Subcutaneous adipose tissue (tissue), 4 donors: ENCODE data around the gene SLC25A43. TPM values are rescaled to one million over a fixed set of nuclear protein-coding genes. Genes with fewer than 3 reads are reported as not detected.

Experiments used
- total RNA-seq, 4 donors: library from RNA; depleted of rRNA; stranded (reverse); fragments of >200 nt; gene quantifications; one replicate each; pipeline ENCODE4 v1.1.0, GENCODE V29; 2016
- TF ChIP-seq, protein P1 (sequence below): fragments of 450-650 bp; IDR thresholded peaks from one replicate; pipeline ENCODE4 v1.5.1; 2016; ENCODE audit warnings: low read depth, mild to moderate bottlenecking, control low read depth, antibody characterized with exemption, moderate library complexity

The SLC25A43 gene
- total RNA-seq, 4 donors from 2014 or later = 26.9 to 34.0 (median 28.1) TPM

DNA sequence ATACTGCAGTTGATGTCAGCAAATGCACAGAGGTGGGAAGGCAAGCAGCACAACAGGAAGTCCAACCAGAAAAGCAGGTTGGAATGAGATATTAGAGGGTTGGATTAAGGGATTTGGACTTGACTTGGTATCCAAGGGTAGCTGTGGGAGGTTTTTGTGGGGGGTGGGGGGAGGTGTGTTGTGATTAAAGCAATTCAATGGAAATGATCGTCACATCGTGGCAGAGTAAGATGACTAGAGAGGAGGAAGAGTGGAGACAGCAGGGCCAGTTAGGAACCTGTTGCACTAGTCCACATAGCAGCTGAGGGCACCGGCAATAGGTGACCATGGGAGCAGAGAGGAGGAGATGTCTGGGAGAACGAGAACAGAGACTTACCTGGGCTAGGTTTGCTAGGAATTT is 2.4 kb downstream of the SLC25A43 start:
- TF ChIP-seq, protein P1, sequence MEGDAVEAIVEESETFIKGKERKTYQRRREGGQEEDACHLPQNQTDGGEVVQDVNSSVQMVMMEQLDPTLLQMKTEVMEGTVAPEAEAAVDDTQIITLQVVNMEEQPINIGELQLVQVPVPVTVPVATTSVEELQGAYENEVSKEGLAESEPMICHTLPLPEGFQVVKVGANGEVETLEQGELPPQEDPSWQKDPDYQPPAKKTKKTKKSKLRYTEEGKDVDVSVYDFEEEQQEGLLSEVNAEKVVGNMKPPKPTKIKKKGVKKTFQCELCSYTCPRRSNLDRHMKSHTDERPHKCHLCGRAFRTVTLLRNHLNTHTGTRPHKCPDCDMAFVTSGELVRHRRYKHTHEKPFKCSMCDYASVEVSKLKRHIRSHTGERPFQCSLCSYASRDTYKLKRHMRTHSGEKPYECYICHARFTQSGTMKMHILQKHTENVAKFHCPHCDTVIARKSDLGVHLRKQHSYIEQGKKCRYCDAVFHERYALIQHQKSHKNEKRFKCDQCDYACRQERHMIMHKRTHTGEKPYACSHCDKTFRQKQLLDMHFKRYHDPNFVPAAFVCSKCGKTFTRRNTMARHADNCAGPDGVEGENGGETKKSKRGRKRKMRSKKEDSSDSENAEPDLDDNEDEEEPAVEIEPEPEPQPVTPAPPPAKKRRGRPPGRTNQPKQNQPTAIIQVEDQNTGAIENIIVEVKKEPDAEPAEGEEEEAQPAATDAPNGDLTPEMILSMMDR = no peak

DNA sequence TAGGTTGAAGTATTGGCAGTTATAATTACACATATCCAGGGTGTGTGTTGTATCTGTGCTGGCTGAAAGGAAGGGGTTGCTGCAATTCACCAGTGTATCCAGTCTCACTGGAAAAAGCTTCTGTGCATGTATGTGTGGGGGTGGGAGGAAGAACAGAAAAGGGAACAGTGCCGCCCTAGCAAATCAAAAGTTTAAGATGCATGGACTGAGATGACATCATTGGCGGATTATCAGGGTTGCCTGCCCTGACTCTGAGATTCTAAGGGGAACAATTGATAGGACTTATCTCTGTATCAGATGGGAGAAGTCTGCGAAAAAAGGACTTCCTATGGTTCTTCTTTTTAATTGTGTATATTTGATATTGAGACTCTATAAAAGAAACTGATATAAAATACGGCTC is 3.5 kb downstream of the SLC25A43 start:
- TF ChIP-seq, protein P1 = no peak

DNA sequence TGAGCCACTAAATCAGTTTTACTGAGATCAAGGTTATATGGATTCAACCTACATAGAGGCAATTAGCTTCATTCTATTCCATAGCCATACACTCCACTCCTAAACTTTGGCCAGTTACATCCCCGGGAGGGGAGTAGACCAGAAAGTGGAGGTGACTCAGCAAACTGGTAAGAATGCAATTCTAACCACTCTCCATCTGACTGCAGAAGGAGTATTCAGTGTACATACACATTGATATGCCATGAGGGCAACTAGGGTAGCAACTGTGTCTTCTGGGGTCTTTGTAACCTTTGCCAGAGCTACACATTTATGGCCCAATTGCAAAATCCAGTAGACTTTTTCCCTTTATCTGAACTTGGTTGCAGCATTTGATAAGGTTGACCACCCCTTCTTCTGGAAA is 7.6 kb downstream of the SLC25A43 start:
- TF ChIP-seq, protein P1 = no peak

DNA sequence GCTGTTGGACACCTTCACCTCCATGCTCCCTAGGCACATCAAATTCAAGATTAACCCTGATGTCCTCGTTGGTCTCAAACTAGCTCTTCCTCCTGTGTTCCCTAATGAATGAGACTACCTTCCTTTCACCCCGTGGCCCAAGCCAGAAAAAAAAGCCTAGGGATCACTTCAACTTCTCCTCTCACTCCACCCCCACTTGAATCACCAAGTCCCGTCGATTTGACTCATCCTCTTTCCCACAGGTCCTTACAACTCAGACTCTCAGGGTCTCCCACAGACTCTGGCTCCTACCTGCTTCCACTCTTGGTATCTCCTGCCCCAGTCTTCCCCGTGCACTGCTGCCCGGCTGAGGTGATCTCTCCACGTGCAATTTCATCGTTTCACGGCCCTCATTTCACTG is 8.5 kb downstream of the SLC25A43 start:
- TF ChIP-seq, protein P1 = no peak

DNA sequence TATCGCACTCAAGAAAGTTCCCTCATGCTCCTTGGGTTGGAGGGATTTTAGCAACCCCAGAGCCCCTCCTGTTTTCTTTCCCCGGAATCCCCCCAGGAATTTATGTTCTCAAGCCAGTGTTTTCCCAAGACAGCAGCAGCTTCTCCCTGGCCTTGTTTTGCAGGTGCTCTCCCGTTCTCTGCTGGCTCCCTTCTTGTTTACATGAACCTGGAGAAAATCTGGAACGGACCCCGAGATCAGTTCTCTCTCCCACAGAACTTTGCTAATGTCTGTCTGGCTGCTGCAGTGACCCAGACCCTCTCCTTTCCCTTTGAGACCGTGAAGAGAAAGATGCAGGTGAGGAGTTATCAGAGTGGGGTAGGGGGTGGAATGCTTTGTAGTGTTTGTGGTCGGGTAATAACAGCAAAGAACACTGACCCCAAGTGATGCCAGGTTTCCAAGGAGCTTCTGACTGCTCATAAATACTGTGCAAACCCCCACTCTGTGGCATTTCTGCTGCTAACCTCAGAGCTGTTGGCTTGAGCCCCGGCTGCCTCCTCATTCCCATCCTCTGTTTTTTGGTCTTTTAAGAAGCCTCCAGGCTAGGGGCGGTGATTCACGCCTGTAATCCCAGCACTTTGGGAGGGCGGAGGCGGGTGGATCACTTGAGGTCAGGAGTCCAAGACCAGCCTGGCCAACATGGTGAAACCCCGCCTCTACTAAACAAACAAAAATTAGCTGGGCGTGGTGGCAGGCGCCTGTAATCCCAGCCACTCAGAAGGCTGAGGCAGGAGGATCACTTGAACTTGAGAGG is 11.1 kb downstream of the SLC25A43 start:
- TF ChIP-seq, protein P1 = no peak

DNA sequence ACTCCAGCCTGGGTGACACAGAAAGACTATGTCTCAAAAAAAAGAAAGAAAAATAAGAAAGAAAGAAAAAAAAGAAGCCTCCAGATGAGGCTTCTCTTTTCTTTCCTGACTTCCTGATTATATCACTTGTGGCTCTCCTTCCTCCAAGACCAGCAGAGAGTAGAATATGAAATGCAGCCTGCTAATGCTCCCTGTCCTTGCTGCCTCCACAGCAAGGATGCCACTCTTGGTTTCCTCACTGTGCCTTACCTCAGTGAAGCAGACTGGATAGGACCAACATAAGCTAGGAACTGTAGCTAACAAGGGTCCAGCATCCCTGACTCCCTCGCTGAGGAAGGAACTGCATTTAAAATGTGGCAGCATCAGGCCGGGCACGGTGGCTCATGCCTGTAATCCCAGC is 11.7 kb downstream of the SLC25A43 start:
- TF ChIP-seq, protein P1 = no peak

DNA sequence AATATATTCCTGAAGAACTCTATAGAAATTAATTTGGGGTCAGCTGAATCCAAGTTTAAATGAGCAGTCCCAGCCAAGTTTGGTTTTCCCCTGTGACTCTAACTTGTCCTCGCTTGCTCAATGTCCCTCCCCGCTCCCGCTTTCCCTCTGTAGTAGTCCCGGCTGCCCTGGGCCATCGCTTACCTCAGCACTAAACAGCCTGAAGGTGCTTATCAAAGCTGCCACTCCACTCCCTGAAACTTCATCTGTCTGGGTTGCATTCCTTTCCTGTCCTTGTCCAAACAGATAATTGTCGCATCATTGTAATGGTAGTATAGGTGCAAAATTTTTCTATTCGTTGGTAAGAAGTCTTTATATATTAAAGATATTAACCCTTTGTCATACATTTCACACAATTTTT is 12.8 kb downstream of the SLC25A43 start:
- TF ChIP-seq, protein P1 = no peak
